Measurements from ENCODE around the gene MYH16.

The MYH16 gene

DNA sequence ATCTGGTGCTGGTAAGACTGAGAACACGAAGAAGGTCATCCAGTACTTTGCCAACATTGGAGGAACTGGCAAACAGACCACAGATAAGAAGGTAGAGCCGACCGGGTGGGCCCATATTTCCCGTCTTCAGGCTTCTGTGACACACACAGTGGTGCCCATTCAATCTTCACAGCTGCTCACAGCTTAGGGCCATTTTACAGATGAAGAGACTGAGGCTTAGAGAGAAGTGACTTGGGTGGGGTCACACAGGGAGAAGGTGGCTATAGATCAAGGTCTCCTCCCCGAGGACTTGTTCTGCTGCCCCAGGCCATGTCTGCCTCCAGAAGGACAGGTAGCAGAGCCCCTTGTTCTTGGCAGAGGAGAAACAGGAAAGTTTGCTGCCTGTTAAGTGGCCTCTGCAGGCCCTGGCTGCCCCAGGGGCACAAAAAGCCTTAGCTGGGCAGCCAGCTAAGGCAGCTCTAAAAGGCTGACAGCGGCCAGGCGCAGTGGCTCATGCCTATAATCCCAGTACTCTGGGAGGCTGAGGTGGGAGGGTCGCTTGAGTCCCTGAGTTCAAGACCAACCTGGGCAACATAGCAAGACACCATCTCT is 22.6 kb upstream of the MYH16 start:
- no peak overlapping the region for H3K4me3 Mint-ChIP-seq
- no peak for ATAC-seq (replicated peaks)

DNA sequence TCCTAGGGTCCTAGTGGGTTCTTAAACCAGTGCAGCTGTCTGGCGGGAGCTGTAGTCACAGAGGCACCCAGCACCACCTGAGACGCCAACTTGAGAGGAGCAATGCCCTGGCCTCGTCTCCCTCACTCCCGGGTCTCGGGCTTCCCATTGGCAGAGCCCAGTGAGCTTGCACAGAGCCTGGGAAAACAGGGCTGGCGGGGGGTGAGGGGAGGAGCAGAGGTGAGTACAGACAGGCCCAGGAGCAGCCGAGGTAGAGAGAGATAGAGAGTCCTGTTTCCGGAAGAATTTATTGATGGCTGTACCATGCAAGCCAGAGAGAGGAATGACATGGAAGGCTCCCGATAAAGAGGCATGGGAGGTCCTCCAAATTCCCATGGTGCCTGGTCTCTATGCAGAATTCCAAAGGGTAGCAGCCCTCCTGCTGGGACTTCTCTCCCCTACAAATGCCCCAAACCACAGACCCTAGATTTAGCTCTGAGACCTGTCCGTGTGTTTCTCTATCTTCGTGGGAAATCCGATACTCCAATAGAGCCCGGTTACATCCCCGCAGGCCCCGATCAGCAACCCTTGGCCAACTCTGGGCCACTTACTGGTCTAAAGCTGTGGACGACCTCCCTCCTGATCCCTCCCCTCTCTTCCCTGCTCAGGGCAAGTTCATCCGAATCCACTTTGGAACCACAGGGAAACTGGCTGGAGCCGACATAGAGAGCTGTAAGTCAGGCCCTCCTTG is 20.3 kb upstream of the MYH16 start:
- no peak for DNase-seq
- Mint-ChIP-seq H3K27ac (no peak overlapping the region), H3K4me1 (peaks cover 0 to 3% of the 10 kb centered on the region in 2 donors), H3K4me3 (no peak overlapping the region), H3K36me3 (no peaks in the 10 kb centered on the region), H3K9me3 (no peaks in the 10 kb centered on the region), H3K27me3 (peaks cover 3 to 26% of the 10 kb centered on the region in 2 donors)
- ATAC-seq (replicated peaks): no peak

More for the DNA sequence above, 22.6 kb upstream of the MYH16 start:
- Mint-ChIP-seq H3K27ac (no peak overlapping the region), H3K27me3 (peaks cover 6 to 26% of the 10 kb centered on the region in 2 donors), H3K36me3 (no peaks in the 10 kb centered on the region), H3K9me3 (no peaks in the 10 kb centered on the region), H3K4me1 (no peaks in the 10 kb centered on the region)
- DNase-seq: no peak

DNA sequence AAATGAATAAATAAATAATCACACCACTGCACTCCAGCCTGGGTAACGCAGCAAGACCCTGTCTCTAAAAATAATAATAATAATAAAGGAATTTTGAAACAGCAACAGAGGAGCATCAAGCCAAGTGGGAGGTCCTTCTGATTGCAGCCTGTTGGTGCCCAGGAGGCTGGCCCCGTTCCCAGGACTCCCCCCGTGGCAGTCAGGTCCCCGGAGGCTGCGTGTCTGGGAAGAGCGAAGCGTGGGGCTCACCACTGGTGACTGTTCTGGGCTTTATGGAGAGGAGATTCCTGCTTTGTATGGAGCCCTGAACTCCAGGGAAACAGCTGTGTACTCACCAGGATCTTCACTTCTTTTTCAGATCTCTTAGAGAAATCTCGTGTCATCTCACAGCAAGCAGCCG is 19.3 kb upstream of the MYH16 start:
- no peak for DNase-seq
- no peaks in the 10 kb centered on the region for H3K36me3 Mint-ChIP-seq
- H3K4me3 Mint-ChIP-seq: no peak overlapping the region
- peaks cover 3 to 26% of the 10 kb centered on the region in 2 donors for H3K27me3 Mint-ChIP-seq
- H3K4me1 Mint-ChIP-seq: peaks cover 0 to 3% of the 10 kb centered on the region in 2 donors
- H3K9me3 Mint-ChIP-seq: no peaks in the 10 kb centered on the region
- ATAC-seq (replicated peaks): no peak
- H3K27ac Mint-ChIP-seq: no peak overlapping the region

DNA sequence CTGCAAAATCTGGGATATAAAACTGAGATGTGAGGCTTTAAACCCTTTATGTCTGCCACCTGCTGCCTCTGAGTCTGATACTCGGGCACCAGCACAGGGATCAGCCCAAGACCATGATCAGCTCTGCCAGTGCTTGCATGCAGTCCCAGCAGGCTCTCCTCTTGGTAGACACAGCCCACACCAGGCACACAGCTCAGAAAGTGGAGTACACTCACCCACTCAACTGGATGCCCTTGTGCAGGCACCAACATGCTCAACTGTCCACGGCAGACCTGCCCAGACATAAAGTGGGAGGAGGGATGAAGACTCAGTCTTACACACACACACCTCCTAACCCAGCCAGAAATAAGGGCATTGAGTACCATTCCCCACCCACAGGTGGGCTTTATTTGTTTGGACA is 18.2 kb upstream of the MYH16 start:
- H3K36me3 Mint-ChIP-seq: no peaks in the 10 kb centered on the region
- no peak for DNase-seq
- H3K9me3 Mint-ChIP-seq: no peaks in the 10 kb centered on the region
- peaks cover 0 to 3% of the 10 kb centered on the region in 2 donors for H3K4me1 Mint-ChIP-seq
- ATAC-seq (replicated peaks): no peak
- no peak overlapping the region for H3K27ac Mint-ChIP-seq
- H3K27me3 Mint-ChIP-seq: peaks cover 0 to 20% of the 10 kb centered on the region in 2 donors
- H3K4me3 Mint-ChIP-seq: no peak overlapping the region

DNA sequence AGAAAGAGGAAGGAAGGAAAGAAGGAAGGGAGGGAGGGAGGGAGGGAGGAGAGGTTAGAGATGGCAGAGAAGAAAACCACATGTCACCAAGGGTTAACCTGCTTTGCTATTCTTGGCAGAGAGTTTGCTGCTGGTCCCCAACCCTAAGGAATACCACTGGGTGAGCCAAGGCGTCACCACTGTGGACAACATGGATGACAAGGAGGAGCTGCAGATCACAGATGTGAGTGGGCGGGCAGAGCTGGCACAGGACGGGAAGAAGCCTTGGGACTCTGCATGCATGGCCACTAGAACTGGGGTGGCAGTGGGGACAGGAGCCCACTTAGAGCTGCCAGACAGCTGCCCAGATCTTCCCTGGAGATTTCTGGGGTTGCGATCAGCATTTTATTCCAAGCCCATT is 17.2 kb upstream of the MYH16 start:
- ATAC-seq (replicated peaks) (no peak), DNase-seq (no peak)
- peaks cover 0 to 12% of the 10 kb centered on the region in 2 donors for H3K27me3 Mint-ChIP-seq
- H3K36me3 Mint-ChIP-seq: no peaks in the 10 kb centered on the region
- peaks cover 0 to 3% of the 10 kb centered on the region in 2 donors for H3K4me1 Mint-ChIP-seq
- H3K4me3 Mint-ChIP-seq: no peak overlapping the region
- H3K27ac Mint-ChIP-seq: no peak overlapping the region
- no peaks in the 10 kb centered on the region for H3K9me3 Mint-ChIP-seq

DNA sequence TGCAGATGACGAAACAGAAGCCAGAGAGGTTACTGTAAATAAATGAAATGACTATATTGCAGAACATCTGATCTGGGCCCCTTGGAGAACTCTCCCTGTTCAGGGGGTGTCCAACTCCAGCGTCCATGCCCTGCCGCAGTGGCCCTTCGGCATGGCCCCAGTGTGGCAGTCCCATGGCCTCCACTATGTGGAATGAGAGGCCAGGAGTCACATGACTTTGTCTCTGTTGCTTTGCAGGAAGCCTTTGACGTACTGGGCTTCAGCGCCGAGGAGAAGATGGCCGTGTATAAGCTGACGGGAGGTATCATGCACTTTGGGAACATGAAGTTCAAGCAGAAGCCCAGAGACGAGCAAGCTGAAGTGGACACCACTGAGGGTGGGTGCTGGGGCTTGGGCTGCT is 15.6 kb upstream of the MYH16 start:
- H3K9me3 Mint-ChIP-seq: no peaks in the 10 kb centered on the region
- no peak for ATAC-seq (replicated peaks)
- H3K27me3 Mint-ChIP-seq: peaks cover 7% of the 10 kb centered on the region in 2 donors
- H3K36me3 Mint-ChIP-seq: no peaks in the 10 kb centered on the region
- DNase-seq: no peak
- no peak overlapping the region for H3K27ac Mint-ChIP-seq
- H3K4me3 Mint-ChIP-seq: no peak overlapping the region
- H3K4me1 Mint-ChIP-seq: peaks cover 0 to 3% of the 10 kb centered on the region in 2 donors

DNA sequence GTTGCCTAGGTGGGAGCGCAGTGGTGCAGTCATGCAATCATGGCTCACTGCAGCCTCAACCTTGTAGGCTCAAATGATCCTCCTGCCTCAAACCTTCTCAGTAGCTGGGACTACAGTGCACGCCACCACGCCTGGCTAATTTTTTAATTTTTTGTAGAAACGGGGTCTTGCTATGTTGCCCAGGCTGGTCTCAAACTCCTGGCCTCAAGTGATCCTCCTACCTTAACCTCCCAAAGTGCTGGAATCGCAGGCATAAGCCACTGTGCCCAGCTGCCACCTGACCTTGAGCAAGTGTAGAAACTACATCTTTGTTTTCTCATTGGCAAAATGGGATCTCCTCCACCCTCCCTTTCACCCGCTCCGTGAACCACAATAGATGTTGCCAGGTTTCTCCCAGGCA is 15.0 kb upstream of the MYH16 start:
- Mint-ChIP-seq H3K27me3 (peaks cover under 1 to 7% of the 10 kb centered on the region in 2 donors), H3K4me1 (peaks cover 0 to 3% of the 10 kb centered on the region in 2 donors), H3K36me3 (no peaks in the 10 kb centered on the region), H3K27ac (no peak overlapping the region), H3K4me3 (no peak overlapping the region), H3K9me3 (no peaks in the 10 kb centered on the region)
- ATAC-seq (replicated peaks): no peak
- DNase-seq: no peak

DNA sequence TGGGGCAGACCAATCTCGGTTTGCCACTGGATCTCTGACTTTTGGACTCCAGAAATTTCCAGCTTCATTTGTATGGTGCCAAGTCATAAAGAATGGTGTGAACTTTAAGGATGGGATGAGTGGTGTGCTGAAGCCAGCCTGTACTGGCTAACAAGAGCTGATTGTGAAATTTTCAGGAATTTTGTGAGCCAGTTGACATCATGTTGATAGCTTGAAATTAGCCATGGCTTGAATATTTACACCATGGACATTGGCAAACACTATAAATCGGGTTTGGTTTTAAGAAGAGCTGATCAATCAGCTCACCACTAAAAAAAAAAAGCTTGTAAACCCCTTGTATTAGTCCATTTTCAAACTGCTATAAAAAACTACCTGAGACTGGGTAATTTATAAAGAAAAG is 14.1 kb upstream of the MYH16 start:
- Mint-ChIP-seq H3K4me1 (peaks cover 0 to 3% of the 10 kb centered on the region in 2 donors), H3K36me3 (no peaks in the 10 kb centered on the region), H3K27me3 (peaks cover 0 to 7% of the 10 kb centered on the region in 2 donors), H3K4me3 (no peak overlapping the region), H3K27ac (no peak overlapping the region), H3K9me3 (no peaks in the 10 kb centered on the region)
- ATAC-seq (replicated peaks) (no peak), DNase-seq (no peak)

DNA sequence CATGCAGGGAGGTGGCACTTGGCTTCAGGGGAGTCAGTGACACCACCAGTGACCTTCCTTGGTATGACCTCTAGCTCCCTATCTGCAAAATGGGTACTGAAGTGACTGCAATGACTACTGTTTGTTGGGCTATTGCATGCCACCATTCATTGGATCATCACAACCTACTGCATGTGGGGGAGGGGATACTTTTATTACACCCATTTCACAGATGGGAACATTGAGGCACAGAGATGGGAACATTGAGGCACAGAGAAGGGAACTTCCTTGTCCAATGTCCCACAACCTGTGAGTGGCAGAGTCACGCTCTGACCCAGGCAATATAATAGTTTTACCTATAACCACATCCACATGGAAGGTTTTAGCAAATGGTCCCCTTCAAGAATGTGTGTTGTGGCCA is 12.2 kb upstream of the MYH16 start:
- DNase-seq: no peak
- Mint-ChIP-seq H3K27me3 (peaks cover 0 to 7% of the 10 kb centered on the region in 2 donors), H3K9me3 (no peaks in the 10 kb centered on the region), H3K27ac (no peak overlapping the region), H3K36me3 (no peaks in the 10 kb centered on the region), H3K4me1 (peaks cover 0 to 1% of the 10 kb centered on the region in 2 donors), H3K4me3 (no peak overlapping the region)
- ATAC-seq (replicated peaks): no peak

DNA sequence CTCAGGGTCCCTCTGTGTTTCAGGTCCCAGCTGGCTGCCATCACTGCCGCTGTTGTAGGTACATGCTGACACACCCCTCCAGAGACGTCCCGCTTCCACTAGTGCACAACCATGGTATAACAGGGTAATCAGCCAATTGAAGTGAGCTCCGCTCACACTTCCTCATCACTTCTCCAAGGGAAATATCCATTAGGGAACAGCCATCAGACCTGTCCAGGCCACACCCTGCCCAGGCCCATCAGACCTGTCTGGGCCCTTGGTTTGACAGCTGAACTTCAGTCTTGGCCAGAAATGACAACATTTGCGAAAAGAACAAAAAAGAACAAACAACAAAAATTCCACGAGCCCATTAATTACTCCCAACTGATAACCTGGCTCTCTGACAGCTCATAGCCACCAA is 11.0 kb upstream of the MYH16 start:
- ATAC-seq (replicated peaks) (no peak), DNase-seq (no peak)
- Mint-ChIP-seq H3K36me3 (no peaks in the 10 kb centered on the region), H3K4me3 (no peak overlapping the region), H3K27ac (no peak overlapping the region), H3K27me3 (peaks cover 8 to 12% of the 10 kb centered on the region in 2 donors), H3K9me3 (no peaks in the 10 kb centered on the region), H3K4me1 (no peaks in the 10 kb centered on the region)

DNA sequence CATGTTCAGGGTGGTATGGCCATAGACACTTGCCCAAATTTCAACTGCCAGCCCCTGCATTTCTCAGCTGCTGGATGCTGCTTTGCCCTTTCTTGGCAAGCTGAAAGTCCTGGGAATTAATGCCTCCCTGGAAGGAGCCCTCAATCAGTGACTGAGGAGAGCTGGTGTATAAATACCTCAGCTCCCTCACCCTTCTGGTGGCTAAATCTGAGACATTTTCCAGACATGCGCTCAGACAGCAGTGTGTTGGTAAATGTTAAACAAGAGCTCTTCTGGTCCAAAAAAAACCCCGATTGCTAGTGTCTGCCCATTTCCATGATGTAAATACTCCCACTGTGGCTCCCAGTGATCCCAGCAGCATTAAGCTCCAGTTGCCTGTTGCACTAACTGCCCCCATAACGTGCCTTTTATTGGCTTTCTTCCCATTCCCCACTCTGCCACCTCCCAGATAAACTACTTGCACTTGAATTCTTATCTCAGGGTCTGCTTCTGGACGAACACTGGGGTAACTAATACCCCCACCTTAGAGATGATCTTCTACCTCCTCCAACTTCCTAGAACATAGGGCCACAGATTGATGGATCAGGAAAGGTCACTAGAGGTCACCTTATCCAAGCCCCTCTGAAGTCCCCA is 6.7 kb upstream of the MYH16 start:
- Mint-ChIP-seq H3K9me3 (no peaks in the 10 kb centered on the region), H3K36me3 (no peaks in the 10 kb centered on the region), H3K4me3 (no peak overlapping the region), H3K27ac (no peak overlapping the region), H3K27me3 (peaks cover 10 to 14% of the 10 kb centered on the region in 2 donors), H3K4me1 (no peaks in the 10 kb centered on the region)
- no peak for ATAC-seq (replicated peaks)
- no peak for DNase-seq

DNA sequence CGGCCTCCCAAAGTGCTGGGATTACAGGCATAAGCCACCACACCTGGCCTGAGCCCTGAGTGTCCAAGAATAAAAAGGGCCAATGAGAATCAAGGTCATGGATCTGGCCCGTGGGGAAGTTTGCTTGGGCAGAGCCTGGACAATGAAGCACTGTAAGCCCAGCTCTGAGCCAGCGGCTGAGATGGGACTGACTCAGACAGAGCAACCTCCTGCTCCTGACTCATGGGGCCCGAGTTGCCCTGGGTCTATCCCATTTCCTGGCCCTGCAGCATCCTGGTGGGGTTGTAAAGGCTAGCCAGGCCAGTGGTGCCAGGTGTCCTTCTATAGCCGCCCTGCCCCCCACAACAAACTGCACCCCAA is 5.2 kb upstream of the MYH16 start:
- no peak overlapping the region for H3K4me3 Mint-ChIP-seq
- H3K27ac Mint-ChIP-seq: no peak overlapping the region
- no peak for ATAC-seq (replicated peaks)
- H3K27me3 Mint-ChIP-seq: peaks cover 7 to 10% of the 10 kb centered on the region in 2 donors
- H3K36me3 Mint-ChIP-seq: no peaks in the 10 kb centered on the region
- DNase-seq: no peak
- no peaks in the 10 kb centered on the region for H3K4me1 Mint-ChIP-seq
- H3K9me3 Mint-ChIP-seq: no peaks in the 10 kb centered on the region

DNA sequence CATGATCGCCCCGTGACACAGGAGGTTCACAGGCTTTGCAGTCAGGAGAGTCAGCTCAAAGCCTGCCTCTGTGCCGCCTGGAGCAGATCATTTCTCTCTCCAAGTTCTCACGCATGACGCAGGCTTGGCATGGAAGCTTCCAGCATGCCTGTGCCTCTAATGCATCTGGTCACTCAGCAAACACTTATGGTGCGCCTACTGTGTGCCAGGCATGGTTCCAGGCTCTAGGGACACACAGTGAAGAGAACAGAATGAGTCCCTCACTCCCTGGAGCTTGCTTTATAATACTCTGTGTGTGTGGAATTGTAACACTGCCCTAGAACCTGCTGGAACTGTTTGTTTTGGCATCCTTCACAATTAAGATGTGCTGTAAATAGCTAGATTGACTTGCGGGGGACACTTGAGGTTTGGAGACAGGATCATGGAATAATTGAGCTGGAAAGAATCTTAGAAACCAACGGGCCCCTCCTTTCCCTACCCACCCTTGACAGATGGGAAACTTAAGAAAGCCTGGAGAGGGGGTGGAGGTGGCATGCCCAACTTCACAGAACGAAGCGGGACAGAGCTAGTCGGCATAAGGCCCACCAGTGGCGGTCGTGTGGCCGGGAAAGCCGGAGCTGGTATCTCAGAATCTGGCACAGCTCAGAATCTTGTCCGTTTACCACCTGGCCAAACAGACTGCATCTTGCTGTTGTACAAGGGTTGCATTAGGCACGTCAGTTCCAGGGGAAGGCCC is 4.6 kb upstream of the MYH16 start:
- no peaks in the 10 kb centered on the region for H3K4me1 Mint-ChIP-seq
- H3K36me3 Mint-ChIP-seq: no peaks in the 10 kb centered on the region
- H3K9me3 Mint-ChIP-seq: no peaks in the 10 kb centered on the region
- DNase-seq (no peak), ATAC-seq (replicated peaks) (no peak)
- H3K4me3 Mint-ChIP-seq: no peak overlapping the region
- no peak overlapping the region for H3K27ac Mint-ChIP-seq
- peaks cover 7 to 15% of the 10 kb centered on the region in 2 donors for H3K27me3 Mint-ChIP-seq

DNA sequence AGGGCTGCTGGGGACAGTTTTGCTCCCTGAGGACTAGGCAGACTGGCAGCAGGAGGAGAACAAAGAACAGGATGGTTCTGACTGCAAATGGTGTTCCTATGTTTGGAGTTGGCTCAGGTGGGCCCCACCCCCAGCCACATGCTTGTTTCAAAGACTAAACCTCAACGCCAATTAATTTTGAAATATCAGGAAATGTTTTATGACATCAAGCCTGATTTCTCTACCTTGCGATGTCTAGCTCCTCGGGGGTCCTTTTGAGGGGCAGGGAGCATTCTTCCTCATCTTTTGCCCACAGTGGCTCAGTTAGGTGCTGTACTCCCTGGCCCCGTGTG is 4.1 kb upstream of the MYH16 start:
- Mint-ChIP-seq H3K9me3 (no peaks in the 10 kb centered on the region), H3K27ac (no peak overlapping the region), H3K4me1 (no peaks in the 10 kb centered on the region), H3K27me3 (peaks cover 7 to 15% of the 10 kb centered on the region in 2 donors), H3K4me3 (no peak overlapping the region), H3K36me3 (no peaks in the 10 kb centered on the region)
- DNase-seq (no peak), ATAC-seq (replicated peaks) (peak in 1 of 2 donors; percentile 58)

All from stimulated activated naive B cell treated with anti-CD40 and anti-IgM and Interleukin-4, amounts not matched to agents 10 μg/mL and 1 μg/mL and 100 μg/mL, for 72 hours (primary cell).